IPS-18c (cell line): ENCODE measurements around the gene ECSIT.
"Not testable (repeated sequence)": the region's sequence is repeated elsewhere in the genome, so short reads cannot be mapped to it uniquely, and the experiment has no call there.

Experiments used
- H3K4me3 ChIP-seq: 2 replicates; pipeline ENCODE4 v1.7.0; 2013; ENCODE audit warnings: low read depth, mild to moderate bottlenecking, low read length, moderate library complexity; ENCODE audit not compliant: insufficient read depth
- H3K9me3 ChIP-seq: one replicate; pipeline ENCODE4 v1.6.1; 2013; ENCODE audit warnings: mild to moderate bottlenecking, low read length, moderate library complexity; ENCODE audit not compliant: control insufficient read depth, insufficient read depth

ECSIT gene, protein sequence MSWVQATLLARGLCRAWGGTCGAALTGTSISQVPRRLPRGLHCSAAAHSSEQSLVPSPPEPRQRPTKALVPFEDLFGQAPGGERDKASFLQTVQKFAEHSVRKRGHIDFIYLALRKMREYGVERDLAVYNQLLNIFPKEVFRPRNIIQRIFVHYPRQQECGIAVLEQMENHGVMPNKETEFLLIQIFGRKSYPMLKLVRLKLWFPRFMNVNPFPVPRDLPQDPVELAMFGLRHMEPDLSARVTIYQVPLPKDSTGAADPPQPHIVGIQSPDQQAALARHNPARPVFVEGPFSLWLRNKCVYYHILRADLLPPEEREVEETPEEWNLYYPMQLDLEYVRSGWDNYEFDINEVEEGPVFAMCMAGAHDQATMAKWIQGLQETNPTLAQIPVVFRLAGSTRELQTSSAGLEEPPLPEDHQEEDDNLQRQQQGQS

DNA sequence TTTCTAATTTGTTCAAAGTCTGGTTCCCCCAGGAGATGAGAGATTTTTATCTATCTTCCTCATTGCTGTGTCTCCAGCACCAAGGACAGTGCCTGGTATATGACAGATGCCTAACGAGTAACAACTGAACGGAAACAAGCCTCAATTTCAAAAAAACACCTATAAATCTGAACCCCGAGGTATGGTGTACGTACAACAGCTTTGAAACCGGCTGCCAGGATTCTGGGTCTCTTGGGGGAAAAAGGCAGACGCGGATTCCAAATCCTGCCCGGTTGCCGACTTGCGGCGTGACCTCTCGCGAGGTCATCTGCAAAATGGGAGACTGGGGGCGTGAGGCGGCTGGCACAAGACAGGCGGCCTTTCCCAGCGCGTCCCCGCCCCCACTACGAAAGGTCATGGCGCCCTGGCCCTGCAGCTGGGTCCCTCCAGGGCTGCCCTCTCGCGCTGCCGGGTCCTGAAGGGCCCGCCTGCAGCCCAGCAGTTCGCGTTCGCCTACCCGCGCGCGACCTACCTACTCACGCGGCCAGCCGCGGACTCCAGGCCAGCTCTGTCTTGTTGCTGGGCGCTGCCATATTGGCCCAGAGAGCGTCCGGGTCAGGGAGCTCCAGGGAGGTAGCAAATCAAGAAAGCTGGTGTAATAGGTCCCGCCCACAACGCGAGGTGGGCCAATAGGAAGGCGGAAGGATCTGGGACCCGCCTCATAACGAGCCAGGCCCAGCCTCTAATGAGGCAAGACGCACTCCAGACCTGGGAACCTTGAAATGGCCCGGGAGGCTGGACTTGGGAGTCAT lies at the start of gene ECSIT:
TSS of gene ECSIT (minus strand) at position 584 of the 791 bp plus-strand sequence. CDS start 9,964 bp downstream, outside the sequence.
- no peaks in the 10 kb centered on the region for H3K9me3 ChIP-seq
- H3K4me3 ChIP-seq = peak within 1 kb of the TSS; percentile 87

DNA sequence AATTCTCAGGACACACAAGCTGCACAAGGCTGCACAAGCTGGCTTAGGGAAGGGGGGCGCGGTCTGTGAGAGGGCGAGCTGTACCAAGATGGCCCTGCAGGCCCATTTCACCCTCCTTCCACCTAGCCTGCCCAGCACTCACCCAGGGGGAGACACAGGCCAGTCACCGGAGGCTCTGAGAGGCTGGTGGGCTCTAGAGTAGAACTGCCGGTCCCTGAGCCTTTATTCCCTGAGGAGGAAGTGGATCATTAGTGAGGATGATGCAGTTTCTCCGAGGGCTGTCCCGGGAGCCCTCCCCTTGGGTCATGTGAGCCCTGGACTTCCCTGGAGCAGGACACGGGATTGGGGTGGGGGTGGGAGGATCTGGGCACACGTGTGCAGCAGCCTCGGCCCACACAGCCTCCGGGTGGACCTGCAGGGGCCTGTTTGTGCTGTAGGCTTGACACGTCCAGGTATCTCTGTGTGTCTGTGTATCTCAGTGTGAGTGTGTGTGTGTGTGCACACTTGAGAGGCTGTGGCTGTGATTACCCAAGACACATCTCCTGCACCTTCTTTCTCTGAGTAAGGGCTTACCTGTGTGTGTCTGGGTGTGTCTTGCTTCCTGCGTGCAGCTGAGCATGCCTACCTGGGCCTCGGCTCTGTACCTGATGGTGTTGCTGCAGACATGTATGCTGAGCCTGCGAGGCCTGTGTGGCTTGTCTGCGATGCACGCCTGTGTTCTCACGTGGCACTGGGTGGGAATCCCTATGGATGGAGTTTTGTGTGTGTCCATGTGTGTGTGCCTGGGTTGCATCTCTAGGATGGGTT lies 48.7 kb upstream of the ECSIT start, which contains the start of gene ACP5:
TSS of gene ACP5 (minus strand) at position 195 of the 807 bp plus-strand sequence. CDS start 328 bp downstream, outside the sequence.
- no peaks in the 10 kb centered on the region for H3K9me3 ChIP-seq
- H3K4me3 ChIP-seq = peak within 1 kb of the TSS; percentile 31

DNA sequence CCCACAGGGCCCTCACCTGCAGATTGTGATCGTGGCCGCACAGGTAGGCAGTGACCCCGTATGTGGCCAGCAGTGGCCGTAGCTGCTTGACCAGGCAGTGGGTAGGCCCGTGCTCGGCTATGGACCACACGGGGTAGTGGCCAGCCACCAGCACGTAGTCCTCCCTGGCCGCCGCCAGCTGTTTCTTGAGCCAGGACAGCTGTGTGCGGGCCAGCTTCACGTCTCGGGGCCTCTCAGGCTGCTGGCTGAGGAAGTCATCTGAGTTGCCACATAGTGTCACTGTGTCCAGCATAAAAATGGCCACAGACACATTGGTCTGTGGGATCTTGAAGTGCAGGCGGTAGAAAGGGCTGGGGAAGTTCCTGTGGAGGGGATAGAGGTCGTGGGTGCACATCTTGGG lies 47.3 kb upstream of the ECSIT start:
- no peaks in the 10 kb centered on the region for H3K9me3 ChIP-seq
- no peak overlapping the region for H3K4me3 ChIP-seq

DNA sequence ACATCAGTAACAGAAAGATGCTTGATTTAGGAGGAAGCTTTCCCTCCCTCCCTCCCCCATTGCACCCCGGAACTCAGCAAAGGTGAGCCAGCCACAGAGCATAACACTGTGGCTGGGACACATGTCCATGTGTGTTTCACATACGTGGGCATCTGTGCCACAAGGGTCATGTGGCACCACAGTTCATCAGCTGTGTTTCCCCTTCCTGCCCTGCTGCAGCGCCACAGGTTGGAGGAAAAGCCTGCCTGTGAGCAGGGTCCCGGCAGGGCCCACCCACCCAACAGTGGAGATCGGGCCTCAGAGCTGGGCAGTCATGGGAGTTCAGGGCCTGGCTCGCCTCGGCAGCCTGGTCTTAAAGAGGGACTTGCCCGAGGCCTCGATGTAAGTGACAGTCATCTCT lies 45.8 kb upstream of the ECSIT start:
- no peaks in the 10 kb centered on the region for H3K9me3 ChIP-seq
- H3K4me3 ChIP-seq = no peak overlapping the region

GRCh38 chr19:11573763-11574162 lies 44.8 kb upstream of the ECSIT start:
- not testable (repeated sequence) for H3K9me3 ChIP-seq, H3K4me3 ChIP-seq

- not testable (repeated sequence) for H3K9me3 ChIP-seq, H3K4me3 ChIP-seq
Observed at GRCh38 chr19:11573354-11573753, 44.4 kb upstream of the ECSIT start.

- Histone ChIP-seq H3K9me3 (peaks cover 2% of the 10 kb centered on the region), H3K4me3 (no peak overlapping the region)
Observed at GRCh38 chr19:11570039-11570462, 41.1 kb upstream of the ECSIT start.

- Histone ChIP-seq H3K9me3 (peaks cover 2% of the 10 kb centered on the region), H3K4me3 (no peak overlapping the region)
Observed at GRCh38 chr19:11566164-11566563, 37.2 kb upstream of the ECSIT start.

DNA sequence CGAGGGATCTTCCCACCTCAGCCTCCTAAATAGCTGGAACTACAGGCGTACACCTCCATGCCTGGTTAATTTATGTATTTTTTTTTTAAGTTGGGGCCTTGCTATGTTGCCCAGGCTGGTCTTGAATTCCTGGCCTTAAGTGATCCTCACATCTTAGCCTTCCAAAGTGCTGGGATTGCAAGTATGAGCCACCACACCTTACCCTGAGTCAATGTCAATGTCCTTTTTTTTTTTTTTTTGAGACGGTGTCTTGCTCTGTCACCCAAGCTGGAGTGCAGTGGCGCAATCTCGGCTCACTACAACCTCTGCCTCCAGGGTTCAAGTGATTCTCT lies 36.7 kb upstream of the ECSIT start:
- H3K4me3 ChIP-seq, H3K9me3 ChIP-seq: not testable (repeated sequence)

- H3K9me3 ChIP-seq, H3K4me3 ChIP-seq: not testable (repeated sequence)
Observed at GRCh38 chr19:11564082-11564807, 35.3 kb upstream of the ECSIT start.

DNA sequence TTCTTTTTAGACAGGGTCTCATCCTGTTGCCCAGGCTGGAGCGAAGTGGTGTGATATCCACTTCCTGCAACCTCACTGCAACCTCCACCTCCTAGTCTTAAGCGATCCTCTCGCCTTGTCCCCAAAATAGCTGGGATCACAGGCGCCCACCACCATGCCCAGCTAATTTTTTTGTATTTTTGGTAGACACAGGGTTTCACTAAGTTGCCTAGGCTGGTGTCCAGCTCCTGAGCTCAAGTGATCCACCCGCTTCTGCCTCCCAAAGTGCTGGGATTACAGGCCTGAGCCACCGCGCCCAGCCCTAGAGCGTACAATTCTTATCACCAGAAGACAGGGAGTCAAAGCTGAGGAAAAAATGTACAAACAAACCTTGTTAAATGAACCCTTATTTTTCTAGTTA lies 34.6 kb upstream of the ECSIT start:
- Histone ChIP-seq H3K4me3 (no peak overlapping the region), H3K9me3 (no peaks in the 10 kb centered on the region)

DNA sequence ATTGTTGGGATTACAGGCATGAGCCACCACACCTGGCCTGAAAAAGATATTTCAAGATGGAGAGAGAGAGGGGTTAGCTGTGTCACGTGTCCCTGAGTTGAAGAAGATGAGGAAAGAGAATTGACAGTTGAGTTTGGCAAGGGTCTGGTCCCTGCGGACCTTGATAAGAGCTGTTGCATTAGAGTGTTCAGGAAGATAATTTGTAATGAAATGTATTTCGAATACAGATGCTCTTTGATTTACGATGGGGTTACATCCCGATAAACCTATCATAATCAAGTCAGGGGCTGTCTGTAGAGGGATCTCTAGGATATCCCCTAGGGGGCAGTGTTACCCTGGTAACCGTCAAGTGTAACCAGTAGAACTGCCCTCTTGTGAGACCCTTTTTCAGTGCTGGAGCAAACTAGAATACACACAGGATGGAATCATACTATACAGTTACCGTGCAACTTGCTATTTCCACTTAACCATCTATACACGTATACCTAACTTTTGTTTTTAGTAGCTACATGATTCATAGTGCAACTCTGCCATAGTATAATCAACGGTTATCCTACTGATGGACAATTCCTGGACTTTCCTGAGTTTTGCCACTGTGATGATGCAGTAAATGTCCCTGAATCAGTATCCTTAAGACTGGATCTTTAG lies 31.6 kb upstream of the ECSIT start:
- Histone ChIP-seq H3K9me3 (no peaks in the 10 kb centered on the region), H3K4me3 (no peak overlapping the region)

- H3K9me3 ChIP-seq = no peaks in the 10 kb centered on the region
- peak within 1 kb of the TSS; percentile 95 for H3K4me3 ChIP-seq
Observed at GRCh38 chr19:11558881-11559828, 30.2 kb upstream of the ECSIT start, which contains the start of gene ELOF1. TSS of gene ELOF1 (minus strand) at chr19:11559230. CDS start at chr19:11554347, 4,883 bp downstream.

GRCh38 chr19:11556634-11557420 lies 27.9 kb upstream of the ECSIT start:
- Histone ChIP-seq H3K9me3 (no peaks in the 10 kb centered on the region), H3K4me3 (no peak overlapping the region)

DNA sequence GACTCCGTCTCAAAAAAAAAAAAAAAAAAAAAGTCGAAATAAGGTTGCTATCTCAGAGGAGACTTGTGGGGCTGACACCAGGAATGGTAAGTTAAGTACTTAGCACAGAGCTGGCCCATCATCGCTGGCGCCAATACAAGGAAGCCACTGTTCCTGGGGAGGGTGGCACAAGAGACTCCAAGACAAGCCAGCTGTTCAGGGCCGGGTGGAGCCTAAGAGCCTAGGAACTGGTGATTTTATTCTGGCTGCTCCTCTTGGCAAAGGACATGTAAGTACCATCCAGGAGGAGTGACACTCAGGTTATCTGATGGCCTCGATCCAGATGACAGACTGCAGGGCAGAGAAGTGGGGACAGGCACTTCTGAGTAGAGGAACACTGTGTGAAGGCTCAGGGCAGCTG lies 26.3 kb upstream of the ECSIT start:
- no peaks in the 10 kb centered on the region for H3K9me3 ChIP-seq
- no peak overlapping the region for H3K4me3 ChIP-seq
